Skeletal muscle tissue (tissue), 4 donors: Measurements from ENCODE around the gene ALG1. TPM values are rescaled to one million over a fixed set of nuclear protein-coding genes. Genes with fewer than 3 reads are reported as not detected.
"Not testable (repeated sequence)": the region's sequence is repeated elsewhere in the genome, so short reads cannot be mapped to it uniquely, and the experiment has no call there.

Experiments
- H3K27ac ChIP-seq: one replicate; pipeline ENCODE4 v1.7.0; 2013; ENCODE audit warnings: mild to moderate bottlenecking, low read depth, low read length, inconsistent platforms
- H3K27me3 ChIP-seq, 3 donors: one replicate each; pipeline ENCODE4 v1.7.0; 2013; ENCODE audit warnings: low read length in 3 of 3; ENCODE audit not compliant: control insufficient read depth in 3 of 3, insufficient read depth in 3 of 3
- H3K36me3 ChIP-seq, 3 donors: one replicate each; pipeline ENCODE4 v1.7.0; 2013; ENCODE audit warnings: low read length in 3 of 3; ENCODE audit not compliant: control insufficient read depth in 3 of 3, insufficient read depth in 3 of 3
- H3K4me1 ChIP-seq, 3 donors: one replicate each; pipeline ENCODE4 v1.7.0; 2013; ENCODE audit warnings: low read length in 3 of 3, mild to moderate bottlenecking in 3 of 3; ENCODE audit not compliant: control insufficient read depth in 3 of 3, insufficient read depth in 3 of 3
- H3K4me3 ChIP-seq, 3 donors: one replicate each; pipeline ENCODE4 v1.7.0; 2013; ENCODE audit warnings: low read length in 3 of 3
- H3K9ac ChIP-seq, 3 donors: one replicate each; pipeline ENCODE4 v1.7.0; 2013; ENCODE audit warnings: low read length in 3 of 3, mild to moderate bottlenecking in 3 of 3, moderate library complexity in 2 of 3, low read depth in 1 of 3
- H3K9me3 ChIP-seq, 3 donors: one replicate each; pipeline ENCODE4 v1.7.0; 2013; ENCODE audit warnings: low read length in 3 of 3; ENCODE audit not compliant: control insufficient read depth in 3 of 3
- total RNA-seq: library from RNA; depleted of rRNA; stranded (reverse); fragments of >200 nt; gene quantifications from one replicate; pipeline ENCODE4 v1.2.3, GENCODE V29; 2014
- donor health status: Osteomylitis.

Gene ALG1
- total RNA-seq, 1 donor from 2014 or later = 13.6 TPM

GRCh38 chr16:5084099-5084731 lies 12.6 kb downstream of the ALG1 start:
- H3K4me3 ChIP-seq, H3K9ac ChIP-seq, H3K27ac ChIP-seq, H3K9me3 ChIP-seq, H3K4me1 ChIP-seq, H3K36me3 ChIP-seq, H3K27me3 ChIP-seq: not testable (repeated sequence)

- H3K9me3 ChIP-seq, H3K9ac ChIP-seq, H3K4me1 ChIP-seq, H3K27me3 ChIP-seq, H3K27ac ChIP-seq, H3K4me3 ChIP-seq: not testable (repeated sequence)
- H3K36me3 ChIP-seq = peaks cover 4 to 11% (median 10%) of the 10 kb centered on the region in 3 donors
Observed at GRCh38 chr16:5084802-5085201, 13.2 kb downstream of the ALG1 start.

GRCh38 chr16:5085716-5086115 lies 14.1 kb downstream of the ALG1 start:
- H3K4me1 ChIP-seq, H3K27me3 ChIP-seq, H3K9ac ChIP-seq, H3K4me3 ChIP-seq, H3K9me3 ChIP-seq, H3K27ac ChIP-seq: not testable (repeated sequence)
- H3K36me3 ChIP-seq = peaks cover 4 to 14% (median 11%) of the 10 kb centered on the region in 3 donors

- H3K9ac ChIP-seq, H3K4me3 ChIP-seq, H3K27me3 ChIP-seq, H3K27ac ChIP-seq, H3K4me1 ChIP-seq, H3K9me3 ChIP-seq: not testable (repeated sequence)
- peaks cover 0 to 12% (median 9%) of the 10 kb centered on the region in 3 donors for H3K36me3 ChIP-seq
Observed at GRCh38 chr16:5088086-5088790, 16.6 kb downstream of the ALG1 start.

- not testable (repeated sequence) for H3K9ac ChIP-seq, H3K27ac ChIP-seq, H3K4me1 ChIP-seq, H3K9me3 ChIP-seq, H3K27me3 ChIP-seq, H3K4me3 ChIP-seq
- H3K36me3 ChIP-seq = peaks cover 0 to 12% (median 9%) of the 10 kb centered on the region in 3 donors
Observed at GRCh38 chr16:5088936-5089335, 17.3 kb downstream of the ALG1 start.

- not testable (repeated sequence) for H3K4me3 ChIP-seq, H3K9me3 ChIP-seq, H3K27me3 ChIP-seq, H3K9ac ChIP-seq, H3K36me3 ChIP-seq, H3K4me1 ChIP-seq, H3K27ac ChIP-seq
Observed at GRCh38 chr16:5089911-5090555, 18.4 kb downstream of the ALG1 start.

- not testable (repeated sequence) for H3K9me3 ChIP-seq, H3K27ac ChIP-seq, H3K36me3 ChIP-seq, H3K4me3 ChIP-seq, H3K4me1 ChIP-seq, H3K27me3 ChIP-seq, H3K9ac ChIP-seq
Observed at GRCh38 chr16:5090592-5090991, 18.9 kb downstream of the ALG1 start.

GRCh38 chr16:5093081-5093480 lies 21.4 kb downstream of the ALG1 start:
- H3K4me1 ChIP-seq, H3K36me3 ChIP-seq, H3K4me3 ChIP-seq, H3K27ac ChIP-seq, H3K9ac ChIP-seq, H3K27me3 ChIP-seq, H3K9me3 ChIP-seq: not testable (repeated sequence)

- H3K4me1 ChIP-seq, H3K36me3 ChIP-seq, H3K9me3 ChIP-seq, H3K4me3 ChIP-seq, H3K27me3 ChIP-seq, H3K27ac ChIP-seq, H3K9ac ChIP-seq: not testable (repeated sequence)
Observed at GRCh38 chr16:5093746-5094145, 22.1 kb downstream of the ALG1 start.

- H3K27me3 ChIP-seq, H3K36me3 ChIP-seq, H3K4me3 ChIP-seq, H3K9me3 ChIP-seq, H3K9ac ChIP-seq, H3K4me1 ChIP-seq, H3K27ac ChIP-seq: not testable (repeated sequence)
Observed at GRCh38 chr16:5095145-5095830, 23.6 kb downstream of the ALG1 start.
